ENCODE data around the gene SLC17A5.

- TF ChIP-seq CTCF (IDR thresholded peaks at IDR 0.05) (no peak), EP300 (IDR thresholded peaks at IDR 0.05) (no peak)
Observed at GRCh38 chr6:73560182-73560732, 93.5 kb downstream of the SLC17A5 start.

Data from upper lobe of left lung (tissue), 4 donors.